MG63 (cell line): ENCODE measurements around the gene YWHAQ. TPM values are rescaled to one million over a fixed set of nuclear protein-coding genes. Genes with fewer than 3 reads are reported as not detected.
"Not testable (repeated sequence)": the region's sequence is repeated elsewhere in the genome, so short reads cannot be mapped to it uniquely, and the experiment has no call there.

Experiments
- DNase-seq: peaks from one replicate; pipeline ENCODE4 v3.0.0-alpha.2; 2020
- H3K27me3 ChIP-seq: fragments of 250-450 bp; sonication (Bioruptor Pico); 2 replicates; pipeline ENCODE4 v1.5.1; 2020; ENCODE audit warnings: mild to moderate bottlenecking, moderate library complexity
- H3K36me3 ChIP-seq: fragments of 250-450 bp; sonication (Bioruptor Pico); 2 replicates; pipeline ENCODE4 v1.5.1; 2020; ENCODE audit warnings: mild to moderate bottlenecking, moderate library complexity
- H3K4me3 ChIP-seq: fragments of 250-450 bp; sonication (Bioruptor Pico); 2 replicates; pipeline ENCODE4 v1.5.1; 2020; ENCODE audit warnings: mild to moderate bottlenecking, moderate library complexity
- H3K9me3 ChIP-seq: fragments of 250-450 bp; sonication (Bioruptor Pico); 2 replicates; pipeline ENCODE4 v1.5.1; 2020; ENCODE audit warnings: mild to moderate bottlenecking, moderate library complexity
- total RNA-seq: library from RNA; depleted of rRNA; stranded (reverse); fragments of >200 nt; shearing (Covaris generic); gene quantifications from 2 replicates; pipeline ENCODE4 v1.2.3, GENCODE V29; 2014; ENCODE audit warnings: low replicate concordance

YWHAQ gene
- total RNA-seq, 1 experiment from 2014 or later: 598 TPM

DNA sequence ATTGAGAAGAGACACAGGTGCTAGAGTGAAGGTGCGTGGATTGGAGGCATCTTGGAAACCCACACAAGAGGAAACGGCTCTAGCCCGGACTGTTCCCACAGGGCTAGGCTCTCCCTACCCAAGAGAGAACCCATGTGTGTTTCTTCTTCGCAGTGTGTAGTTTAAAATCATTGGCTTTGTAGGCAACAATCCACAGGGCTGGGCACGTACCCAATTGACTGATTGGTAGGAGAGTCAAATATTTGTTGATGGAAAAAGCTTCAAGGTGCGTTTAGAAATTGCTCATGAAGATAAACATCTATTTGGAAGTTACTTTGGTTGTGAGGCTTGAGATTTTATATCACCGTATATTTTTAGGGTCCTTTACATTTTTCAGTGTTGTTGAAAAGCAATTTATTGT, 13.2 kb upstream of the YWHAQ start:
- no peaks in the 10 kb centered on the region for H3K27me3 ChIP-seq
- no peak for DNase-seq
- no peaks in the 10 kb centered on the region for H3K36me3 ChIP-seq
- H3K4me3 ChIP-seq: no peak overlapping the region
- no peaks in the 10 kb centered on the region for H3K9me3 ChIP-seq

- Histone ChIP-seq H3K4me3 (no peak overlapping the region), H3K36me3 (no peaks in the 10 kb centered on the region)
- no peak for DNase-seq
These were observed 10.8 kb upstream of the YWHAQ start for GRCh38 chr2:9641641-9642040.

GRCh38 chr2:9640403-9641104, 9.8 kb upstream of the YWHAQ start:
- Histone ChIP-seq H3K36me3 (no peaks in the 10 kb centered on the region), H3K9me3 (no peaks in the 10 kb centered on the region), H3K27me3 (no peaks in the 10 kb centered on the region), H3K4me3 (no peak overlapping the region)
- no peak for DNase-seq

More at GRCh38 chr2:9641641-9642040, 10.8 kb upstream of the YWHAQ start:
- Histone ChIP-seq H3K27me3 (no peaks in the 10 kb centered on the region), H3K9me3 (no peaks in the 10 kb centered on the region)

DNA sequence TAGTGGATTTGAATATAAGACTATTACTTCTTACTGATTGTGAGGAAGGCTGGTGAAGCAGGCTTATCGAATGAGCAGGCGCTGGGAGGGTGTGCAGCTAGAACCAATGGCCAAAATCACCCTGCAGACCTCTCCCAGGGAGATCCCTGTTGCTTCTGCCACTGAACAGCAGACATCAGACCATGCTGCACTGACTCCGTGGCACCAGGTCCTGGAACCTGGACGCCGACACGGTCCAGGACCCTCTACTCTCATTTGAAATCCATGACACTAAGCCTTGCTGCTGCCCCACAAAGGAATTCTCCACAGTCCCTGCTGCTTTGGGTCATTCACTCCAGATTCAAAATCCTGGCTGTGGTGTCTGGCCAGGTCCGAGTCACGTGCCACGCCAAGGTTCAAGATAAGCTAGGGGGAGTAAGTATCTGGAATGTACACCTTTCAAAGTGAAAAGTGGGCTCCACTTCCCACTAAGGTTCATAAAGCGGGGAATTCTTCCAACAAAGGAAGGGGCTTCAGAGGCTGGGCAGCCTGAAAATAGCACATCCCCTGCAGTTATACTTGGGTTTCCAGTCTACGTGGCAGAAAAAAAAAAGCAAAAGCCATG, 9.0 kb upstream of the YWHAQ start:
- H3K27me3 ChIP-seq: no peaks in the 10 kb centered on the region
- H3K36me3 ChIP-seq: no peaks in the 10 kb centered on the region
- no peak for DNase-seq
- H3K4me3 ChIP-seq: no peak overlapping the region
- H3K9me3 ChIP-seq: no peaks in the 10 kb centered on the region

DNA sequence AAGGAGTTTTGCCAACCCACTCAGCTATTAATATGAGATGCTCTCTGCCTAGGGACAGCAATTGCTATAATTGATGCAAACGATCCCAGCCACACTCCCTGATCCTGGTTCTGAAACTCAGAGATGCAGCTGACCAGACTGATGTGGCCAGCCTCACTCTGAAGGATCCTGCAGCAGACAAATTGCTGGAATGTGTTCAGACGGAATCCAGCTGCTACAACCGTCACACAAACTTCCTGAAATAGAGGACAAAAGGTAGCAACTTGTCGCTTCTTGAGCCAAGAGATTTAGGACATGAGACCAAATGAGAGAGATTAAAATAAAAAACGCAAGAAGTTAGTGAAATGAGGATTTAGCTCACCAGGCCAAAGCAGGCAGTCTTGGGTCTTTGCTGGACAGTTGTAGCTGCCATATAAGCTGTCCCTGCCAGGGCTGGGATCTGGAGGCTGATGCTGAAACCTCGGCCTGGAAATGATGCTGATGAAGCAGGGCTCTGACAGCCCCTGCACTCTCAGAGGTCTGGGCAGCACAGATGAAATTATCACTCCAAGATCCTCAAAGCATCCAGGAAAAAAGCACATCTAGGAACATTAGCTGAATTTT, 8.3 kb upstream of the YWHAQ start:
- no peak for DNase-seq
- Histone ChIP-seq H3K36me3 (no peaks in the 10 kb centered on the region), H3K9me3 (no peaks in the 10 kb centered on the region), H3K27me3 (no peaks in the 10 kb centered on the region), H3K4me3 (no peak overlapping the region)

DNA sequence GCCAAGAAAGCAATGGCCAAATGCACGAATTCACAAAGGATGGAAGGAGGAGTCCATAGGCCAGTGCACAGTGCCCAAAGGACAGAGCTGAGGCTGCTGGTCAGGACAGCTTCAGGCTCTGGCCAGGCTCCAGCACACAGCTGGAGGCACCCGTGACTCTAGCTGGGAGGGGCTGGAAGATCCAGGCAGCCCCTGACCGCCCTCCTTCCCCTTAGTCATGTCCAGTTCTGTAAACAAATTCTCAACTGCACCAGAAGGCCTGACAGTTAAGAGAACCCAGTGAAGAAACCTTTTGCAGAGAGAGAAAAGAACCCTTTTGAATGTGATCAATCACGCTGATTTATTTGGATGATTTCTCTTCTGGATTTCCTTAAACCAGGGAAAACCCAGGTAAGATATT, 7.7 kb upstream of the YWHAQ start:
- H3K27me3 ChIP-seq: no peaks in the 10 kb centered on the region
- no peaks in the 10 kb centered on the region for H3K9me3 ChIP-seq
- H3K4me3 ChIP-seq: no peak overlapping the region
- peak; percentile 95 for DNase-seq
- H3K36me3 ChIP-seq: no peaks in the 10 kb centered on the region

DNA sequence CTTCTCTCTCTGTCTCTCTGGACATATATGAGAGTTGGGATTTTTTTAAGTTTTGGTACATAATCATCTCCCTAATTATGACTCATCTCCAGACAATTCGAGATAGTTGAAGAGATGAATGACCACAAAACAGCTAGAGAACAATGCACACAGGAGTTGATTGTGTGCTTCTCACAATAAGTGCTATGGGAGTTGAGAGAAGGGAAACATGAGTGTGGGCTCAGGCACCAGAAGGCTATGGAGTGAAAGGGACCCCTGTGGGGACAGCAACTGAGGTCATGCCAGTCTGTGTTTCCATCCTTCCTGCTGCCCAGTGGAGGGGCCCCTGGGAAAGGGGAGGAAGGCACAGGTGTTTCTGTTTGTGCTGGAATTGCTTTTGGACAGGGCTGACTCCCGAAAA, 6.5 kb upstream of the YWHAQ start:
- Histone ChIP-seq H3K9me3 (no peaks in the 10 kb centered on the region), H3K36me3 (no peaks in the 10 kb centered on the region), H3K4me3 (no peak overlapping the region), H3K27me3 (no peaks in the 10 kb centered on the region)
- DNase-seq: peak; percentile 16

GRCh38 chr2:9634133-9634532, 3.3 kb upstream of the YWHAQ start:
- H3K27me3 ChIP-seq: no peaks in the 10 kb centered on the region
- DNase-seq: no peak
- no peaks in the 10 kb centered on the region for H3K9me3 ChIP-seq
- H3K36me3 ChIP-seq: peaks cover 12% of the 10 kb centered on the region
- H3K4me3 ChIP-seq: no peak overlapping the region

GRCh38 chr2:9631878-9632700, 1.3 kb upstream of the YWHAQ start:
- Histone ChIP-seq H3K4me3 (no peak overlapping the region), H3K27me3 (no peaks in the 10 kb centered on the region), H3K36me3 (peaks cover 30% of the 10 kb centered on the region), H3K9me3 (no peaks in the 10 kb centered on the region)
- no peak for DNase-seq

DNA sequence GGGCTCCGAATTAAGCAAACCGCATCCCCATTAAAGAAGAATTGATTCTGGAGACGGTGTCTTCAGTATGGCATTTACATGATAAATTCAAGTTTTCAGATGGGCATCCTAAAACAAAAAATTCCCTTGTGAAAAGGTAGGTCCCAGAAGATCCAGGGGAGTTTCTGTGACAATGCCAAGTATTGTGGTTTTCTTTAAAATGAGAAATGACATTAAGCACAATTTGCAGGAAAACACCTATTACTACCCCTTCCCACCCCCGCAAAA, 689 bp upstream of the YWHAQ start:
- H3K36me3 ChIP-seq: peaks cover 36% of the 10 kb centered on the region
- no peak for DNase-seq

DNA sequence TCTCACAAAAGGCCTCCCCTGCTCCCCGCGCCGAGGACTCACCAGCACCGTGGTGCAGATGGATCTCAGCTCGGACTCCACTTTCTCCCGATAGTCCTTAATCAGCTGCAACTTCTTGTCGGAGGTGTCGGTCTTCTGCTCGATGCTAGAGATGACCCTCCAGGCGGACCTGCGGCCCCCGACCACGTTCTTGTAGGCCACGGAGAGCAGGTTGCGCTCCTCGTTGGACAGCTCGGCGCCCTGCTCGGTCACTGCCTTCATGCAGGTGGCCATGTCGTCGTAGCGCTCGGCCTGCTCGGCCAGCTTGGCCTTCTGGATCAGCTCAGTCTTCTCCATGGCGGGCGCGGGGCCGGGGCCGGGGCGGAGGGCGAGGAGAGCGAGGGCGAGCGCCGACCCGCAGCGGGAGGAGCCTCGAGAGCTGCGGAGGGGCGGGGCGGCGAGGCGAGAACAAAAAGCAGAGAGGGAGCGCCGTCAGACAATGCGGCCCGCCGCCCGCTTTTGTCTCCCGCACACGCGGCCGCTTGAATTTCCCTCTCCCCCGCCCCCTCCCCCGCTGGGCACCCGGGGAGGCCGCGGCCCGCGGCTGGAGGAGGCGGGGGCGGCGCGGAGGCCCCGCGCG, 571 bp downstream of the YWHAQ start:
- H3K9me3 ChIP-seq: no peaks in the 10 kb centered on the region
- H3K4me3 ChIP-seq: peak overlapping the region; percentile 90
- peaks cover 49% of the 10 kb centered on the region for H3K36me3 ChIP-seq
- no peaks in the 10 kb centered on the region for H3K27me3 ChIP-seq
- DNase-seq: peak; percentile 81

More for the DNA sequence above, 689 bp upstream of the YWHAQ start:
- Histone ChIP-seq H3K9me3 (no peaks in the 10 kb centered on the region), H3K27me3 (no peaks in the 10 kb centered on the region), H3K4me3 (peak overlapping the region; percentile 90)

GRCh38 chr2:9629222-9630116, 1.3 kb downstream of the YWHAQ start:
- Histone ChIP-seq H3K36me3 (peaks cover 50% of the 10 kb centered on the region), H3K27me3 (no peaks in the 10 kb centered on the region), H3K4me3 (peak overlapping the region; percentile 90), H3K9me3 (no peaks in the 10 kb centered on the region)
- no peak for DNase-seq

GRCh38 chr2:9627310-9627709, 3.5 kb downstream of the YWHAQ start:
- H3K9me3 ChIP-seq: no peaks in the 10 kb centered on the region
- no peak overlapping the region for H3K4me3 ChIP-seq
- peaks cover 68% of the 10 kb centered on the region for H3K36me3 ChIP-seq
- no peaks in the 10 kb centered on the region for H3K27me3 ChIP-seq
- no peak for DNase-seq

DNA sequence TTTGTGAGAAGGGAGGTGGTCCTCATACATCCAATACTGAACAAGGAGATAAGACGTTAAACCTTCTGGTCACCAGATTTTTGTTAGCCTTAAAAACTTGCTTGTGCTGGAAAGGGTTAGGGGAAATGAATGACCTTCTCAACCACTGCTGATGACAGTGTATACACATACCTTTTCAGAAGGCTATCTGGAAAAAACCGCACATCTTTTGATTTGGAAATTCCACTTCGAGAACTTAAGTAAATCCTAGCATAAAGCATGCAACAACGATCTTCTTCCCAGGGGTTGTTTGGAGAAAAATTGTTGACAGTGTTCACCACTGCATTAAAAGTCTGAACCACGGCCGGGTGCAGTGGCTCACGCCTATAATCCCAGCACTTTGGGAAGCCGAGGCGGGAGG, 7.6 kb downstream of the YWHAQ start:
- Histone ChIP-seq H3K36me3 (peaks cover 74% of the 10 kb centered on the region), H3K9me3 (no peaks in the 10 kb centered on the region), H3K4me3 (no peak overlapping the region), H3K27me3 (no peaks in the 10 kb centered on the region)
- no peak for DNase-seq

DNA sequence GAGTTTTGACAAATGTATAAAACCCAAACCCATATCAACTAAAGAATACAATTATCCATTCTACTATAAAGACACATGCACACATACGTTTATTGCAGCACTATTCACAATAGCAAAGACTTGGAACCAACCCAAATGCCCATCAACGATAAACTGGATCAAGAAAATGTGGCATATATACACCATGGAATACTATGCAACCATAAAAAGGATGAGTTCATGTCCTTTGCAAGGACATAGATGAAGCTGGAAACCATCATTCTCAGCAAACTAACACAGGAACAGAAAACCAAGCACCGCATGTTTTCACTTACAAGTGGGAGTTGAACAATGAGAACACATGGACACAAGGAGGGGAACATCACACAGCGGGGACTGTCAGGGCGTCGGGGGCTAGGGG, 9.1 kb downstream of the YWHAQ start:
- H3K9me3 ChIP-seq, H3K27me3 ChIP-seq, H3K4me3 ChIP-seq, DNase-seq: not testable (repeated sequence)
- peaks cover 67% of the 10 kb centered on the region for H3K36me3 ChIP-seq

GRCh38 chr2:9618410-9618809, 12.4 kb downstream of the YWHAQ start:
- Histone ChIP-seq H3K36me3 (peaks cover 56% of the 10 kb centered on the region), H3K27me3 (no peaks in the 10 kb centered on the region), H3K9me3 (no peaks in the 10 kb centered on the region), H3K4me3 (no peak overlapping the region)
- DNase-seq: no peak
